HG03457 (cell line): ENCODE measurements around the gene ZNF385A.

Experiments
- ATAC-seq: cut with Tn5 transposase; IDR thresholded peaks from one replicate; pipeline ENCODE4 v1.9.1; 2021; ENCODE audit warnings: moderate number of reproducible peaks; ENCODE audit not compliant: unreplicated experiment

The ZNF385A gene

GRCh38 chr12:54377007-54377406 lies 7.5 kb downstream of the ZNF385A start:
- no peak for ATAC-seq

- no peak for ATAC-seq
Measured at GRCh38 chr12:54376596-54376995, 7.9 kb downstream of the ZNF385A start.

DNA sequence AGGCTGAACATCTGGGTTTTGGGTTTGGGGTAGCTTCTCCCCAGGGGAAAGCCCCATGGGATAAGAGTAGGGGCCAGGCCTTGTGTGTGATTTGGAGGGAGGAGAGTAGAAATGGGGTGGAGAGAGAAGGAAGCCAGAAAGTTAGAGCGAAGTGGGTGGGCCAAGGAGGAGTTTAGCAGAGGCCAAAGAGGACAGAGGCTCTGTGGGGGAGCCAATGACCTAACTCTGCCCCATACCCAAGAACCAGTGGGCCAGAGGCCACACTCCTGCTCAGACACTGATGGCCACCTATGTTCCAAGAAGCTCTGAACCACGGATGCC lies 9.3 kb downstream of the ZNF385A start:
- no peak for ATAC-seq

DNA sequence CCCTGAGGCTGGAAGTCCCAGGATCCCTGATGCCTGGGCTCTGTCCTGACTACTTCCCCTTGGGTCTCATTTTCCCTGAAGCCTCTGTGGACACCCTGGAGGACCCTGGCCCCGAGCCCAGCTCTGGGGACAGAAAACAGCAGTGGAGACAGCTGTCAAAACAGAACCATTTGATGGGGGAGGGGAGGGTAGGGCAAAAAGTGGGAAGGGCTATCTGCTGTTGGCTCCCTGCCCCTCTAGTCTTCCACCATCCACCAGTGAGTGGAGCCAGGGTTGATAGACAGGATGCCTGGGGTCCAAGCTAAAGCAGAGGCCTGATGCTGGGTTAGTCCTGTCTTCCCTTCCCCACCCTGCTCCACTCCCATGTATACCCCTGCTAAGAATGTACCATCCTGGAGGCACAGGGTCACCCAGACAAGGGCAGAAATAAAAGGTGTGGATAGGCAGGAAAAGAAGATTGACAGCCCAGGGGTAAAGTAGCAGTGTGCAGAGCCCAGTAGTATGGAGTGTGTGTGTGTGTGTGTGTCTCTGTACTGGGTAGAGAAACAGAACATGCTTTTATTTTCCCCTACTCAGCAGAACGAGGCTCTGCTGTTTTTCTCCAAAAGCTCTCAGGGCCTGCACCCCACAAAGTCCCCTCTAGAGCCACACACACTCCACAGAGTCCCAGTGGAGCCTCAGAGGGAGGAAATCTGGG lies 9.8 kb downstream of the ZNF385A start:
- ATAC-seq, result no peak

DNA sequence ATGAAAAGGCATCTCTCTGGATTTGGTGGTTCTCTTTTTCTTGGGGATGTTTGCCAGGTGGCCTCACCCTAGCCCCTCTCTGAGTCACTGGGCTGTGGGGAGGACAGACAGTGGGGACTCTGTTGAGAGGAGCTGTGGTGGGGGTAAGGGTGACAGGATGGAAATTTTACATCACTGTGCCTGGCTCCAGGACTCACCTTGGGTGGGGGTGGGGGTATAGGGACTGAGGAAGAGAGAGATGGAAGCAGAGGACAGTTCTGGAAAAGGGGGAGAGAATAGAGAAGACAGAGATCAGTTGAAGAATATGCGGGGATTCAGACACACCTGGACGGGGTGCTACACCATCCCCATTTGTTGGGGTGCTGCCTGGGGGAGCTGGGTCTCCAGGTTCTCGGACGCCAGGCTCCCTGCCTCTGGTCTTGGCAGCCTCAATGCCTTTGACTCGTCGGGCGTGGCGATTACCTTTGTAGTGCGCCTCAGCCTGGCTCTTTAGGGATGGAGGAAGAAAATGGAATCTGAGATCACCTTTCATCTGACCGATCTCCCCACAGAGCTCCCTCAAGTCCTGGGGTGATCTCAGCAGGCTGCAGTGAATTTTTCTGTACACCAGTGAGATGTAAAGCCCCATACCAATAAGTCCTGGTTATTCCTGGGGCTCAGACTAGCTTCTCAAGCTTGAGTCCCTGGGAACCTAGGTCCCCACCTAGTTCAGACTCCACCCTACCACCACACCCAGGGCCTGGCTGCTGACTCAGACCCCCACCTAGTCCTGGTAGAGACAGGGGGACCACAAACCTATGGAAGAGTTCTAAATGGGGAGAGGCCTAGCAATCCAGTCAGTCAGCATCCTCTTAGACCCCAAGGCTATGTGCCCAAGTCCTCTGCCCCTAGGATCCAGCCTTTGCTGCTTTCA lies 10.6 kb downstream of the ZNF385A start:
- ATAC-seq, result no peak

DNA sequence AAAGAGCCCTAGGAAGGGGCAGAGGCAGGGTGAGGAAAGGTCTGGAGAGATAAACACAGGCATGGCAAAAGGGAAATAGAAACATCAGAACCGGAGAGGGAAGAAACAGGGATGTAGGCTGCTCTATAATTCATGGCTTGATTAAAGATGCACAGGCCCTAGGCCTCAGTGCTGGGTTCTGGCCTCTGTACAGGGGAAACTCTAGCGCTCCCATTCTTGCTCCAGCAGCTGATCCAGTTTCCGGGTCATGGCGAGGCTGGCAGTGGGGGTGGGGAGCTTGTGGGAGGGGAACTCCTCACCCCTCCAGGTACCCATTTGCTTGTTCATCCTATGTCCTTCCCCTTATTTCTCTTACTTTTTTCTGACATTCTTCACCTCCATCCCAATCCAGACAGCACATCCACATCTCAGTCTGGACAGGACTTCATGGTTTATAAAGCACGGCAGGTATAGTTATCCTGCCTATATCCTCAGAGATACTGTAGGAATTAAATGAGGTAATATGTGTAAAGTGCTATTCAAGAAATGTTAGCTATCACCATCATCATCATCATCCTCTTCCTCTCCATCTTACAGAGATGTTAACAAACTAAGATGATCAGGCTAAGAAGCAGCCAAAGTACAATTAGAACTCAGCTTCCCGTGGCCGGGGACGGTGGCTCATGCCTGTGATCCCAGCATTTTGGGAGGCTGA lies 12.3 kb downstream of the ZNF385A start:
- ATAC-seq, result no peak

GRCh38 chr12:54371328-54372112 lies 13.0 kb downstream of the ZNF385A start:
- no peak for ATAC-seq

DNA sequence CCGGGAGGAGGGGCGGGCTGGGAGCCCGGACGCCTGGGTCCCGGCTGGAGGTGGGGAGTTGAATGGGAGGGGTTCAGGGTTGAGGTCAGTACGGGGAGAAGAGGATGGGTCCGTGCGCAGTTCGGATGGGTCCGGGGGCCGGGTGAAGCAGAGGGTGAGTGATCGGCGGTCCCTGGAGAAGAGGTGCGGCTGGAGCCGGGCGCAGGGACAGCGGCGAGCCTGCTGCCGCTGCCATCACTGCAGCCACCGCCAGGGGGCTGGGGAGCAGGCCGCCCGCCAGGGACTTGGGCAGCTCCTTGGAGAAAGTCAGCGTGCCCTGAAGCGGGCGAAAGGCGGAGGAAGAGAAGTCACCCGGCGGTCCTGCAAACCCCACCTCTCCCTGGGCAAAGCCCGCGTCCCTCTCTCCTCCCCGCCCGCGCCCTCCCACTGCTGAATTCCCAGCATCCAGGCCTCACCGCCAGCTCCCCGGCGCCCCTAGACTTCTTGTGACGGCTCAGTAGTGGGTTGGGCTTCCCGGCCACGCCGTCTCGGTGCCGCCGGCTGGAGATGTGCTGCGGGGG lies 14.3 kb downstream of the ZNF385A start:
- no peak for ATAC-seq

DNA sequence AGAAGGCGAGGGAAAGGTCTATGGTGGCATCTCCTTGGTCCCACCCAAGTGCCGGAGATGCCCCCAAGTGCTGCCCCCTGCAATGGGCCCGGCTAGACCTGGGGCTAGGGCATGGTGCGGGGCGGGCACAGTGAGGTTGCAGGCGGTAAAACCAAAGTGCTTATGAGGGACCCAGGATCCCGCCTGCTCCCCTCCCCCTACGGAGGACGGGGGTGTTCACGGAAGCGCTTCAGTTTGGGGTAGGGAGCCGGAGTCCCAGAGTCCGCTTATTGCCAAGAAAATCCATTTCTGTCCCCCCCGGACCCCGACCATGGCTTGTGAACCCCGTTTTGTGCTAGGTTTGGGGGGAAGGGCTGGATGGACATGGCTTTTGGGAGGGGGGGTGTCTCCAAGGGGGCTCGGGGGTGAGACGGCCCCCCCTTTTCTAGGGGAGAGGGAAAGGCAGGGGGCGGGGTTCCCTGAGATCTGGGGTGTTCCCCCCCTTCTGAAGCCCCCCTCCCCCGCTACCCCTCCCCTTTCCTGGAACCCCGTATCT lies 14.9 kb downstream of the ZNF385A start:
- no peak for ATAC-seq

- peak; percentile 54 for ATAC-seq
Measured at GRCh38 chr12:54368709-54369596, 15.6 kb downstream of the ZNF385A start.

- no peak for ATAC-seq
Measured at GRCh38 chr12:54368025-54368708, 16.4 kb downstream of the ZNF385A start.

GRCh38 chr12:54364413-54364812 lies 20.1 kb downstream of the ZNF385A start, which contains the start of gene GPR84:
Gene GPR84, minus strand, starts transcription at chr12:54364486. Its CDS starts 635 bp downstream, at chr12:54363851.
- ATAC-seq, result no peak

DNA sequence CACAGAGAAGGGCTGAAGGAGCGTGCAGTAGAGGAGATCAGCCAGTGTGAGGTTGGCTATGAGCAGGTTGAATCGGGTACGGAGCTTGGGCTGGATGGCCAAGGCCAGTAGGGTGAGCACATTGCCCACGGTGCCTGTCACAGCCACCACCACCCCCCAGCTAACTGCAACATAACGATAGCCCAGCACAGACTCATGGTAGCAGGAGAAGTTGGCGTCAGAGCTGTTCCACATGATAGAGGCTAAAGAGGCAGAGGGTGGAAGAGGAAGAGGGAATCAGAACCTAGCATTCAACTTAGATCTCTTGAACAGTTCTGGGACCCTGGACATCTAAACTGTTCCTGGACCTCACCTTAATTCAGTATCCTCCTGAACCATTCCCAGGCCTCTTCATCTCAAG lies 20.9 kb downstream of the ZNF385A start:
- ATAC-seq, result no peak

GRCh38 chr12:54363047-54363446 lies 21.5 kb downstream of the ZNF385A start:
- ATAC-seq, result no peak

DNA sequence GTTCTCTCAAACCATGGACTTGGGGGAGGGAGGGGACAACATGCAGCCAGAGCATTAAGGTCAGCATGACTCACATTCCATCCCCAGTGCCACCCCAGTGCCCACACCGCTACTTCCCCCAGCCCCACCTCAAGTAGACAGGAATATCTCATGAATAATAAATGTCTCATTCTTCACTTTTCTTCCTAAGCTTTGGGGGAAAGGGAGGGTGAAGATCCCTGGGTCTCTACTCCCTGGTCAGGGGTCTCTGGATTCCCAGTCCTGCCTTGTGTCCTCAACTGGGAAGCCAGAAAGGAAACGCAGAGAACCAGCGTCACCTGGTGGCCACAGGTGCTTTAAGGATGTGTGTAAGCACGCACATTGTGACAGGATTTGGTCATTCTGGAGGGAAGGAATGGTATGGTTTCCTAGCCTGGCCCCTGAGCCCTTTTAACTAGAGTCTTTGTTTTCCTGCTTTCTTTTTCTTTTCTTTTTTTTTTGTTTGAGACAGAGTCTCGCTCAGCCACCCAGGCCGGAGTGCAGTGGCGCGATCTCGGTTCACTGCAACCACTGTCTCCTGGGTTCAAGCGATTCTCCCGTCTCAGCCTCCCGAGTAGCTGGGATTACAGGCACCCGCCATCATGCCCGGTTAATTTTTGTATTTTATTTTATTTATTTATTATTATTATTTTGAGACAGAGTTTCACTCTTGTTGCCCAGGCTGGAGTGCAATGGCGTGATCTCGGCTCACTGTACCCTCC lies 23.6 kb downstream of the ZNF385A start:
- no peak for ATAC-seq

DNA sequence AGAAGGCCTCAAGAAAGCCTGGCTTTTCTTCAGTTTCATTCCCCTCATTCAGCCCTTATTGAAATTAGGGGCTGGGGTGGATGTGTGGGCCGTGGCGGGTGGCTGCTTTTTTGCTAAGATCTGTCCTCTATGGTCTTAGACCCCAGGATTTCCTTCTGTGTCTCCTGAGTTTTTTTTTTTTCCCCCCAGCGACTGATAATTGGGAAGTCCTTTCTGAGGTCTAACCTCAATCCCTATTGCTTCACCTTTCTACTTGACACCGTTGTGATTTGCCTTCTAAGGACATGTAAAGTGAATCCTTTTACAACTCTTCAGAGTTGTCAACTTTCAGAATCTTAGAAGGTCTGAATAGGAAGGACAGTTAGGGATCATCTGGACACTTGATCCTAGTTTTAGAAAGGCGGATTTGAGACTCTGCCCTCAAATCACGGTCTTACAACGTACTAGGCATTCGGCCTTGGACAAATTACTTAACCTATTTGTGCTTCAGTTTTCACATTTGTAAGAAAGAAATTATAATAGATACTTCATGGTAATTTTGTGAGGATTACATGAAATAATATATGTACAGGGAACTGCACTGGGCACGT lies 24.7 kb downstream of the ZNF385A start:
- ATAC-seq, result no peak

- ATAC-seq, result peak; percentile 94
Measured at GRCh38 chr12:54358945-54359761, 25.4 kb downstream of the ZNF385A start.
